ENCODE results near the gene ITPK1.

The ITPK1 gene

DNA sequence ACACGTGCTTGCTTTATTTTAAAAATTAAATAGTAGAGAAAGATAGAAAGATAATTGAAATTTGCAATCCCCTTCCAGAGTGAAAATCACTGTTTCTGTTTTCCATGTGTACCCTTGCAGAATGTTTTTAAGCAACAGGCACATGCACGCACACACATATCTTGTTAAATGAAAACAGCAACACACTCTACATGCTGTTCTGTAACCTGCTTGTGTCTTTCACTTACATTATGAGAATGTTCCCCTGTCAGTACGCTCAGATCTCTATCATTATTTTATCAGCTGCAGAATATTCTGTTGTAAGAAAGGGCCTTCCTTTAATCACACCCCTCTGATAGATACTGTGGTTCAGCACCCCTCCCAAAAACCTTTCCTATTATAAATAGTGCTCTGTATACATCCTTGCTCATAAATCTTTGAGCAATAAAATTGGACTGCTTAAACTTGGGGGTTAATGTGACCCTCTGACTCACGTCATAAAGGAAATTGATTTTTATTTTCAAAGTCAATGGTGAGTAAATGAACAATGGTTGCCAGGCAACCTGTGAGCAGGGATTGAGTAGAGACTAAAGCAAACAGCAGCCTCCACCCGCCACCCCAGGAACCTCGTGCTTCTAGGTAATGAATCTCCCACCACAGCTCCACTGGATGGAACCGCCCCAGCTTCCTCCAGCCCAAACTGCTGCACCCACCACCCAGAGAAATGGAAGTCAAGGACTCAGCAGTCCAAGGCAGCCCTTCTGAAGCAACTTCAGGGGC, 224.7 kb downstream of the ITPK1 start:
- DNase-seq (ENCODE audit: low read depth, low spot score), result no peak

GRCh38 chr14:92888896-92889295, 226.8 kb downstream of the ITPK1 start:
- no peak for DNase-seq (ENCODE audit: low read depth, low spot score)

DNA sequence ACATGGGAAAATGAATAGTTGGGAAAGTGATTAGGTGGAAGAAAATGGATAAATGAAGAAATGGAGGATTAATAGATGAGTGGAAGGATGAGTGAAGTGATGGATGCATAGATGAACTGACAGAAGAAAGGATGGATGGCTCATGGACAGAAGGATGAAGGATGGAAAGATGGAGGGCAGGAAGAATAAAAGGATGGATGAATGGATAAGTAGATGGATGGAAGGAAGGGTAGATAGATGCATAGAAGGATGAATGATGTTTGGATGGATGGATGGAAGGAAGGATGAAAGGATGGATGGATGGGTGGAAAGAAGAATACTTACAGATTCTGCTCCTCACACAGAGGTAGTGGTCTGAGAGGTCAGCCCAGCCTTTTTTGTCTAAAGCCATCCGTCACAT, 228.6 kb downstream of the ITPK1 start:
- no peak for DNase-seq (ENCODE audit: low read depth, low spot score)
